GM19397 (cell line): ENCODE measurements around the gene PALM3.

Source experiments
- ATAC-seq: cut with Tn5 transposase; IDR thresholded peaks from one replicate; pipeline ENCODE4 v1.9.1; 2021; ENCODE audit warnings: mild to moderate bottlenecking, moderate library complexity; ENCODE audit not compliant: unreplicated experiment

PALM3 gene

DNA sequence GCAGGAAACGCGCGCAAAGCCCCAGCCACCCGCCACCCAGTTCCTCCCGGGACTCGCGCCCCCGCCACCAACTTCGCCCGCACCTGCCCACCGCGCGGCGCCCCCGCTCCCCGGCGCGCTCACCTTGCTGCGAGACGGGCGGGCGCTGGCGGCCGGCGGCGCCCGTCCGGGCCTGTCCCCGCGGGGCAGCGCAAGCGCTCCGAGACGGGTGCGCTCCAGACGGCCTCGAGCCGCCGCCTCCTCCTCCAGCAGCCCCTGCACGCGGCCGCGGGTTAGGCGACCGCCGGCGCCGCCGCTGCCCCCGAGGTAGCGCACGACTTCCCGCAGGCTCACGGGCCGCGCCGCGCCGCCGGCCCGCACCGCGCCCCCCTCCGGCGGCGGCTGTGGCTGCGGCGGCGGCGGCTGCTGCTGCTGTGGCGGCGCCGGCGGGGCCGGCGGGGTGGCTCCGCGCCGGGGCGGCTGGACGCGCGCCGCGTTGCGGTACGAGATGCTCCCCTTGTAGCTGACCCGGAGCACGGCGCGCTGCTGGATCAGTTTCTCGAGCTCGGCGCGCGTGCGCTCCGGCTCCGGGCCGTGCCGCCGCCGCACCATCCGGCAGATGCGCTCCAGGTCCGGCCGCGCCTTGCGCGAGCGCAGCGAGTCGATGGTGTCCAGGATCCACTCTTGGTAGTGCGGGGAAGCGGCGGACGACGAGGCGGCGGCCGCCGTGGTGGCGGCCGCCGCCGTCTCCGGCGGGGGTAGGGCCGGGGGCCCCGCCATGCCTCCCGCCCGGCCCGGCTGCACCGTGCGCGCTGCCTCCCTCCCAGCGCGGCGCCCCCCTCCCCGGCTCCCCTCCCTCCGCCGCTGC is 28.0 kb upstream of the PALM3 start:
- ATAC-seq = peak; percentile 27

DNA sequence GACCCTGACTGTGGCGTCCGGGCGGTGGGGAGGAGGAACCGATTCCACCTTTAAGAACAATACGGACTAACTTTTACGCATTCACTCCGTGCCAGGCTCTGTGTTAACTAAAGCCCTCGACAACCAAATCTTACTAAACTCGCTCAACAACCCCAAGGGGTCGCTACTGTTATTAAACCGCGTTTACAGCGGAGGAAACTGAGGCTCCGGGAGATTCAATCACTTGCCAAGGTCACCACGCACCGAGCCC is 27.5 kb upstream of the PALM3 start:
- no peak for ATAC-seq

DNA sequence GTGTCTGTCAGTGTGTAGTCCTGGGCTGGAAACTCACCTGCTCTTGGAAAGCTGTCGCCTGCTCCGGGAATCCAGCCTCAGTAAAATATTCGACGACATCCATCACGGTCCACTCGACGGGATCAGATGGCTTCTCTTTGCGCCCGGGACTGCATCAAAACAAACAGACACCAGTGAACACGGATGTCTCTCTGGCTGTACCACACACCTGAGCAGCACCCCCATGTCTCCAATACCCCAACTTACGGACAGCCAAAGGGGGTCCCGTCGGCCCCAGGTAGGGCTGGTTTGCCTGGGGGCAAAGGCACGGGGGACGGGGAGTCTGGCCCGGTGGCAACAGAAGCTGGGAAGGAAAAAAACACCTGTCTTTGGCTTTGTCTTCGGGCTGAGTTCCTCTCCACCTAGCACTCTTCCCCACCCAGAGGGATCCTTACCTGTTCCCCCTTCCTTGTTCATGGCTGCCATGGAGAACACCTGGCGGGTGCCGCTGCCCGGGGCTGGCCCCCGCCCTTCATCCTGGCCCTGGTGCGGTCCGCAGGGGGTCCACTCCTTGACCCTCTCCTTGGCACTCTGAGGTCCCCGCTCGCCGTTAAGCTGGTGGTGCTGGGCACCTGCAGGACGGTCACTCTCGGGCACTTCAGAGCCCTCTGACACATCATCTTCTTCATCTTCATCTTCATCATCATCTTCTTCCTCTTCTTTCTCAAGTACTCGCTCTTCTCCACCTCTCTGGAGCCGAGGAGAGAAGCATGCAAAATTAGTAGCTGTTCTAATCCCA is 26.9 kb upstream of the PALM3 start:
- ATAC-seq = no peak

DNA sequence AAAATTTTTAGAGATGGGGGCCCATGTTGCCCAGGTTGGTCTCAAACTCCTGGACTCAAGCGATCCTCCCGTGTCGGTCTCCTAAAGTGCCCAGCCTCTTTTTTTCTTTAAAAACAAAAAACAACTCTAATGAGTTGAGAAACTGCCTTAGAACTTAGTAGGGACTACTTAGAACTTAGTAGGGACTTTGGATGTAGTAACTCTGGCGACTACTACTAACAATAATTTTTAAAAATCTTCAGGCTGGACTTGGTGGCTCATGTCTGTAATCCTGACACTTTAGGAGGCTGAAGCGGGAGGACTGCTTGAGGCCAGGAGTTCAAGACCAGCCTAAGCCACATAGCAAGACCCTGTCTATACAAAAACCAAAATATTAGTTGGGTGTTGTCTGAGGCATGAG is 24.2 kb upstream of the PALM3 start:
- no peak for ATAC-seq

DNA sequence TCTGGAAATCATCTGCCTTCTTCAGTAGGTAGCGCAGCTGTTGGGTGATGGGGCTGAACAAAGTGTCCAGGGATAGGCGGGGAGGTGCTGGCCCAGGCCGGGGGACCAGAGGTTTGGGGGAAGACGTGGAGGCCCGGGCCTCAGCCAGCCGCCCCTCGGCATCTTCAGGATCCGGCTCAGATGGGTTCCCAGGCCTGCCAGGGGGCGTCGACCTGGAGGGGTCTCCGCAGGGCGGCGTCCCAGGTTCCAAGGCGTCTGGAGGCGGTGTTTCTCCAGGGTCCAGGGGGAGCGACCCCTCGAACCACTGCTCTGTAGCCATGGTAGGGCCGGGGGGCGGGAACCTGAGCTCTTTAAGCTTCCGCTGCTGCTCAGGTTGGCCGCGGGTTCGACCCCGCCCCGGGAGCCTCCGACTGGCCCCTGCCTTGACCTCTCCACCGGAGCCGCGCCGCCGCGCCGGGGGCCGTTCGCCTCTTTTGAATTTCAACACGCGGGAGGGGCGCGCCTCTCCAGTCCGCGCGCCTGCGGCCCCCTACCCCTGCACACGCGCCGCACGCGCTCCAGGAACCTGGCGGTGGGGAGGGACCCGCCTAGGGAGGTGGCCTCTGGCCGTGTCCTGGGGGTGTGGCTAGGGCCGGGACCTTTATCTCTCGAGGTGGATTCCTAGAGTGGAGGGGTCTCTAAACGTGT is 23.6 kb upstream of the PALM3 start, which contains the start of gene C19orf67:
C19orf67 (minus strand) TSS at position 475 of the 687 bp plus-strand sequence; CDS start at position 319, 156 bp downstream.
- ATAC-seq = no peak

DNA sequence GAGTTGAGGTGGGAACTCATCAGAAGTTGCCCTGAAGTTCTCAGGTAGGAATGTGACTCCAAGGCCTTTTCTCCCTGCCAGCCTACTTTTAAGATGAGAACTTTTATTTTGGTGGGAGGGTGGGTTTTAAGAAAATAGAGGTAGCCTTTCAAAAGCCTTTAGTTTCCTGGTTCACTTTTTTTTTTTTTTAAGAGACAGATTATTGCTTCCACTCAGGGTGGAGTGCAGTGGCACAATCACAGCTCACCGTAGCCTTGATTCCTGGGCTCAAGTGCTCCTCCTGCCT is 20.7 kb upstream of the PALM3 start:
- no peak for ATAC-seq

- peak; percentile 4 for ATAC-seq
Measured at GRCh38 chr19:14081797-14082674, 20.2 kb upstream of the PALM3 start.

GRCh38 chr19:14080887-14081796 is 19.3 kb upstream of the PALM3 start:
- ATAC-seq = peak; percentile 84

DNA sequence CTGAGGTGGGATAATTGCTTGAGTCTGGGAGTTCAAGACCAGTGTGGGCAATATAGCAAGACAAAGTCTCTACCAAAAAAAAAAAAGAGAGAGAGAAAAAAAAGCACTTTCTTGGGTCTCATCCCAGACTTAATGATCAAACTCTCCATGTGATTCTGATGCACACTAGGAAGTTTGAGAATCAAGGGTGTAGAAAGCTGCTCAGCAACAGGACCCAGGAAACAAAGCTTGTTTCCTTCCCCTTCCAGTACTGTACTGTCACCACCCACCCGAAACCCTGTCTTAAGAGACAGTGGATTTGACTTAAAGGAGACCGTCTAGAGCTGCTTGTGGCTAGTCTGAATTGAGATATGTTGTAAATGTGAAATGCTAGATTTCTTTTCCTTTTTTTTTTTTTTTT is 16.5 kb upstream of the PALM3 start:
- no peak for ATAC-seq

DNA sequence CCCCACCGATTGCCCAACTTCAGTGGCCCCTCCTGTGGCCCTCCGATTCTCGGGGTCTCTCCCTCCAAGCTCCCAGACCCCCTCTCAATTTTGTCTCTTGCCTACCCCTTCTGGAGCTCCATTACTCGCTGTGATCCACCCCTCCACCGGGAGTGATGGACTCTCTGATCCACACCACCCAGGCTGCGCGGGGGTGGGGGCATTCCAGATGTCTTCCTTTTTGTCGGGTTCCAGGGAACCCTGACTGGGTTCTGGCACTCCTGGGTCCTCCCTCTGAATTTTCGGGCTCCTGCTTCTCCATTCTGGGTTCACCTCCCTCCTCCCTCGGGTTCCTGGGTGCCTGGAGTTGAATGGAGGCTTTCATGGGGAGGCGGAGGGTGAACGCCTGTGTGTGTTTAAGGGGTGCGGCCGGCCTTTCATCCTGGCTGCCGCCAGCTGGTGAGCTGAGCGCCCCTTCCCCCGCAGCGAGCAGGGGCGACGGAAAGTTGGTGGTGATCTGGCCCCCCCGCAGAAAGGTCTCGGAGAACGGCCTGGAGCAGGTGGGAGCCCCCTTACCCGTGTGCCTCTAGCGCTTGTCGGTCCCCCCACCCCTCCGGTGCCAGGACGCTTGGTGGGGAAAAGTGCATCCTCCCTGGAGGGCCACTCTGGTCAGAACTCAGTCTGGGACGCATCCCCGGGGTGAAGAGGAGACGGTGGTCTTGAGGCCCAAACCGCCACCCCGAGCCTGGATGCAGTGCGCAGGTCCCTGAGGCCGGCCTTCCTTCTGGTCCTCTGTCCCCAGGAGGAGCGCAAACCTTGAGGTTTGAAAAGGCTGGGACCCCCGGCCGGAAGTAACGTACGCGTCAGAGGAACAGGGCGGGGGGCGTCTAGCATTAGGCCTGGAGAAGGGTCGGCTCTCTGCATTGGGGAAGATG is 12.3 kb upstream of the PALM3 start:
- ATAC-seq = no peak

GRCh38 chr19:14073261-14073924 is 11.5 kb upstream of the PALM3 start:
- peak; percentile 54 for ATAC-seq

- ATAC-seq = peak; percentile 16
Measured at GRCh38 chr19:14072535-14073260, 10.8 kb upstream of the PALM3 start, which contains the start of gene MISP3. MISP3 (plus strand) TSS chr19:14072786; CDS start chr19:14073310, 524 bp downstream.

DNA sequence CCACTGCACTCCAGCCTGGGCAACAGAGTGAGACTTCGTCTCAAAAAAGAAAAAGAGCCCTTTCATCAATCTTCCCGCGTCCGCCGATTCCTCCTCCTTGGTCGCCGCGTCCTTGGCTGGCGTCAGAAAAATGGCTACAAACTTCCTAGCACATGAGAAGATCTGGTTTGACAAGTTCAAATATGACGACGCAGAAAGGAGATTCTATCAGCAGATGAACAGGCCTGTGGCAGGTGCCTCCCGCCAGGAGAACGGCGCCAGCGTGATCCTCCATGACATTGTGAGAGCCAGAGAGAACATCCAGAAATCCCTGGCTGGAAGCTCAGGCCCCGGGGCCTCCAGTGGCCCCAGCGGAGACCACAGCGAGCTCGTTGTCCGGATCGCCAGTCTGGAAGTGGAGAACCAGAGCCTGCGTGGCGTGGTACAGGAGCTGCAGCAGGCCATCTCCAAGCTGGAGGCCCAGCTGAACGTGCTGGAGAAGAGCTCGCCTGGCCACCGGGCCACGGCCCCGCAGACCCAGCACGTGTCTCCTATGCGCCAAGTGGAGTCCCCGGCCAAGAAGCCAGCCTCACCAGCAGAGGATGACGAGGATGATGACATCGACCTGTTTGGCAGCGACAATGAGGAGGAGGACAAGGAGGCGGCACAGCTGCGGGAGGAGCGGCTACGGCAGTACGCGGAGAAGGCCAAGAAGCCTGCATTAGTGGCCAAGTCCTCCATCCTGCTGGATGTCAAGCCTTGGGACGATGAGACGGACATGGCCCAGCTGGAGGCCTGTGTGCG is 8.6 kb upstream of the PALM3 start:
- no peak for ATAC-seq

- no peak for ATAC-seq
Measured at GRCh38 chr19:14066134-14066533, 4.3 kb upstream of the PALM3 start.

- no peak for ATAC-seq
Measured at GRCh38 chr19:14063105-14063504, 1.2 kb upstream of the PALM3 start.

DNA sequence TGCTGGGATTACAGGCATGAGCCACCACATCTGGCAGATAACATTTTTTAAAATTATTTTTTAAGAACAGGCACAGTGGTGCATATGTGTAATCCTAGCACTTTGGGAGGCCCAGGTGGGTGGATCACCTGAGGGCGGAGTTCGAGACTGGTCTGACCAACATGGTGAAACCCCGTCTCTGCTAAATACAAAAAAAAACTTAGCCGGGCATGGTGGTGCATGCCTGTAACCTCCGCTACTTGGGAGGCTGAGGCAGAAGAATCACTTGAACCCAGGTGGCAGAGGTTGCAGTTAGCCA is 631 bp upstream of the PALM3 start:
- no peak for ATAC-seq
